HG02610 (cell line): Measurements from ENCODE around the gene DHCR7.

Experiments used
- ATAC-seq: cut with Tn5 transposase; IDR thresholded peaks from one replicate; pipeline ENCODE4 v1.9.1; 2021; ENCODE audit warnings: mild to moderate bottlenecking, moderate library complexity; ENCODE audit not compliant: unreplicated experiment

Gene DHCR7, protein sequence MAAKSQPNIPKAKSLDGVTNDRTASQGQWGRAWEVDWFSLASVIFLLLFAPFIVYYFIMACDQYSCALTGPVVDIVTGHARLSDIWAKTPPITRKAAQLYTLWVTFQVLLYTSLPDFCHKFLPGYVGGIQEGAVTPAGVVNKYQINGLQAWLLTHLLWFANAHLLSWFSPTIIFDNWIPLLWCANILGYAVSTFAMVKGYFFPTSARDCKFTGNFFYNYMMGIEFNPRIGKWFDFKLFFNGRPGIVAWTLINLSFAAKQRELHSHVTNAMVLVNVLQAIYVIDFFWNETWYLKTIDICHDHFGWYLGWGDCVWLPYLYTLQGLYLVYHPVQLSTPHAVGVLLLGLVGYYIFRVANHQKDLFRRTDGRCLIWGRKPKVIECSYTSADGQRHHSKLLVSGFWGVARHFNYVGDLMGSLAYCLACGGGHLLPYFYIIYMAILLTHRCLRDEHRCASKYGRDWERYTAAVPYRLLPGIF

DNA sequence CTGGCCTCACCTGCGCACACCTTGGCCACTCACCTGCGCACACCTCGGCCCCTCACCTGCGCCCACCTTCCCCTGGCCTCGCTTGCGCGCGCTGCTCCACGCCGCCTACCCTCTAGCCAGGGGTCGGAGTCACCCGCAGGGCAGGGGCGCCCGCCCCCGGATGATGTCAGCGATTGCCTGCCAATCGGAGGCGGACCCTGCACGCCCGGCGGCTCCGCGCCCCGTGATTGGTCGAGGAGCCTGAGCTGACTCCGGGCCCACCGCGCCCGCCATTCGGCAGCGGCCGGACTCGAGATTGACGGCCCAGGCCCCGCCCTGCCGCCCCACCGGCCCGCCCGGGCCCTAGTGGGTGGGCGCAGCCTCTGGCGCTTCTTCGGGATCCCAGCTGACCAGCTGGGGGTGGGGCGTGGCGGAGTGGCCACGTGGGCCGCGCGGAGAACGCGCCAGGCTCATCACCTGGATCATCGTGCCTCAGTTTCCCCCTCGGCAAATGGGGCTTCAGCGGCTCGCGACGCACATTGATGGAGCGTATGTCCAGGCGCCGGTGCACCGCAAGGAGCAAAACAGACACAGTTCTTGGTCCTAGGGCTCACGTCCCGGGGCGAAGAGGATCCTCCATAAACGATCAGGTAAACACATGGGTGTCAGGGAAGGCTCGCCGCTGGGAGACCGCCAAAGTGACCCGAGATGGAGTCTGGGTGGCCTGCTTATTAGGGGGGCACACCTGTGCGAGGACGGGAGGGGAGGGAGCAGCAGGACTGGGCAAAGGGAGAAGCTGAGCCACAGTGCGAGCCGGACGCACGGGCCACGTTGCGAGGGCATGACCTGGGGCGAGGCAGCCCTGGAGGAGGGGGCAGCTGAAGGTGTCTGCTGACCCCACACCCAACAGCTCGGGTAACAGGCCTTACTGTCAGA lies at the start of gene DHCR7:
DHCR7 (minus strand) TSS at position 137 of the 915 bp plus-strand sequence. CDS start 3,441 bp downstream, outside the sequence.
- peak; percentile 81 for ATAC-seq

DNA sequence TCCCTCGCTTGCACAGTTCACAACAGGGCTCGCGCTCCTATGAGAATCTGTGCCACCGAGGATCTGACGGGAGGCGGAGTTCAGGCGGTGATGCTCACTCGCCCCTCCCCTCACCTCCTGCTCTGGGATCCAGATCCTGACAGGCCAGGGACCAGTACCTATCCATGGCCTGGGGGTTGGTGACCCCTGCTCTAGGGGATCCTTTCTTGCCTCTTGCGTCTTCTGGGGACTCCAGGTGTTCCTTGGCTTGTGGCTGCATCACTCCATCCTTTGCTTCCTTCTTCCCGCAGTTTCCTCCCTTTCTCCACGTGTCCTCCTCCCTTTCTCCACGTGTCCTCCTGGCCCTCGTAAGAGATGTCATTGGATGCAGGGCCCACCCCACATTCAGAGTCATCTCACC lies 48.2 kb upstream of the DHCR7 start:
- ATAC-seq, result no peak

DNA sequence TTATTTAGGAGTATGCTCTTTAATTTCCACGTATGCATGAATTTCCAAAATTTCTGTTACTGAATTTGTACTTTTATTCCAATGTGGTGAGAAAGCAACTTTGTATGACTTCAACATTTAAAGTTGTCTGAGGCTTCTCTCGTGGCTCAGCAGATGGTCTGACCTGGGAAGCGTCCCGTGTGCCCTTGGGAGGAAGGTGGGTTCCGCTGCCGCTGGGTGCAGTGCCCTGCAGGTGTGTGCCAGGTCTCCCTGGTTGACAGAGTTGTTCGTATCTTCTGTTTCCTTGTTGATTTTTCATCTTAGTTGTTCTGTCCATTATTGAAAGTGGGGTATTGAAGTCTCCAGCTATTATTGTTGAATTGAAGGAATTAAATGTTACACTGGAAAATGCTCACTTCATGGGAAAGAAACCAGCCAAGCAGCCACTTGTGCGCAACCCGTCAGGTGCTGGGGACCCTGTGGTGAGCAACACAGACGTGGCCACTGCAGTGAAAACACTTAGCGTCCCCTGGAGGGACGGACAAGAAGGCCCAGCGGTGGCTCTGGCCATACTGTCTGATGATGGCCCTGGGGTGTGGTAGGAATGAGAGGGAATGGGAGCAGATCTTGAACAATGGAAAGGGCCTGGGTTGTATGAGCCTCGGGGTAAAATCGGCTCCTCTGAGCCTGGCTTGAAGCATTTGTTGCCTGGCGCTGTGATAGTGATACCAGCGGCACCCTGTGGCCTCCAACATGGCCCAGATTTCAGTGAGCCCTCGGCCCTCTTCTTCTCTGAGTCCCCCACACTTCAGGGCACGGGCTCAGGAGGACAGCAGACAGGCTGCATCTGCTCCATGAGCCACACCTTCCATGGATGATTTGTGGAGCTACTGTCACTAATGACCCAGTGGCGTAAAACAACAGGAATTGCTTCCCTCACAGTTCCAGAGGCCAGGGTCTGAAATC lies 47.4 kb upstream of the DHCR7 start:
- ATAC-seq, result no peak

DNA sequence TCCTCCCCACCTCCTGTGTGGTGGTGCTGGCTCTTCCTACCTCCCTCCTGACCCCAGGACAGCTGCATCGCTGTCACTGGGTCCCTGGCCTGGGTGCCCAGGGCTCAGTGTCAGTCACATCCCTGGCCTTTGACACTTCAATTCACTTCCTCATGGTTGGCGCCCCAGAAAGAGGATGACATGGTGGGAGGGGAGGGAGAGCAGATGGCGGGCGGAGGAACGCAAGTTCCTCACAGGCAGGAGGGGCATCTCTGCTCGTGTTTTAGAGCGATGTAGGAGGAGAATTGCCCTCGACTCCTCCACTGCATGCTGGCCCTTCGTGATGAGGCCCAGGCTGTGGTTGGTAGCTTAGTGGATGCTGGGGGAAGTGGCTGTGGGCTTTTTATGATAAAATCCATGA lies 43.7 kb upstream of the DHCR7 start:
- ATAC-seq, result no peak

DNA sequence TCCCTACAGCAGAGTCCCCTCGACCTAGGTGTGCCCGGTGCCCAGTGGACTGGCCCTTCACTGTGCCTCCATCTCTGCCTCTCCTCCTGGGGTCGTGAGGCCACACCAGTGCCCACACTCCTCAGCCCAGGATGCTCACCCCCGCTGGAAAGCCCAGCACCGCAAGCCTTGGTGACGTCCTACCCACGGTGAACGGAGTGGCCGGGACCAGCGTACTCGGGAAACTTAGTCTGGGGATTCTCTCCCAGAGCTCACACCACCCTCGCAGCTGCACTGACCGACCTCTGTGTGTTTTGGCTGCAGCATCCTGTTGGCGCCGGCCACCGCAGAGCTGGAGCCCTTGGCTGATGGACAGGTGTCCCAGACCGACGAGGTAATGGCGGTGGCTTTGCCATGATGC lies 43.3 kb upstream of the DHCR7 start:
- ATAC-seq, result no peak

DNA sequence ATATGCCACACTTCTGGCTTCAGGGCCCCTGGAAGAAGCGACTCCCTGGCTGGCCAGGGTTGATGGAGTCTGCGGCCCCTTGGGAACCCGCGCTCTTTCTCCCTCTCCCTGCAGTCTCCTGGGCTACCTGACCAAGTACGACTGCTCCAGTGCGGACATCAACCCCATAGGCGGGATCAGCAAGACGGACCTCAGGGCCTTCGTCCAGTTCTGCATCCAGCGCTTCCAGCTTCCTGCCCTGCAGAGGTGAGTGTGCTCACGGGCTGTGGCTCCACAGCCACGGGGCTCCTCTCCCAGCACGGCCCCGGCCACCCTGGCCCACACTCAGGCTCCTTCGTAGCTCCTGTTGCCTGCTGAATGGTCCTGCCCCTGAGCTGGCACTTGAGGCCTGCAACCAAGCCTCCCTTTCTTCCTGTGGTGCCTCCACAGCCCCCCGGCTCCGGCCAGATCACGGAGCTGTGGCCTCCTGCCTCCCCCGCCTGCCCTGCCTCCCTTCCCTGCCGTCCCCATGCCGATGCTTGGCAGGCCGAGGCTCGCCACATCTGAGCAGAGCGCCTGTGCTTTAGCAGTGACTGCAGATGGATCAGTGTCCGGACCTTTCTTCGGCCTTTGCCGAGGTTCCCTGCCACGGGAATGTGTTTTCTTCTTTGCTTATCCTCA lies 42.7 kb upstream of the DHCR7 start:
- ATAC-seq, result no peak

DNA sequence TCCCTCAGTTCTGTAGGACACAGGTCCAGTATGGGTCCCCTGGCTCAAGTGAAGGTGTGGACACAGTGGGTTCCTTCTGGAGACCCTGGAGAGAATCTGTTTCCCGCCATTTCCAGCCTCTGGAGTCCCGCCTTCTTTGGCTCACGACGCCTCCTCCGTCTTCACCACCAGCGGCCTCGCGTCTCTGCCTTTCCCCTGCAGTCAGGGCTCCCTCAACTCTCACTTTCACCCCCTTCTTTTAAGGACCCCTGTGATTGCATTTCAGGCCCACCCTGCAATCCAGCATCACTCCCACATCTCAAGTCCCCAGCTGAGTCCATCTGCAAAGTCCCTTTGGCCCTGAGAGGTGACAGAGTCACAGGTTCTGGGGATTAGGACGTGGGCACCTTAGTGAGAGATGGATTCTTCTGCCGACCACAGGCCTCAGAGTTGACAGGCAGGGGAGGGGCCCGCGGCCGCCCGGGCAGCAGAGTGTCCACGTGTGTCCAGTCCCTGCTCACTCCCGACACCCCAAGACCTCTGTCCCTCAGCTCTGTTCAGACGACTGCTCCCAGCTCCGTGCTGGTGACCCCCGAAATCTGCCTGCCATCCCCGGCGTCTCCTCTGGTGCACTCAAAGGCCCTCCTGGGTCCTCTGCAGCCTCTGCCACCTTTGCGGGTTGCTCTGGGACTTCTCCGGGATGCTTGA lies 42.0 kb upstream of the DHCR7 start:
- ATAC-seq, result no peak

DNA sequence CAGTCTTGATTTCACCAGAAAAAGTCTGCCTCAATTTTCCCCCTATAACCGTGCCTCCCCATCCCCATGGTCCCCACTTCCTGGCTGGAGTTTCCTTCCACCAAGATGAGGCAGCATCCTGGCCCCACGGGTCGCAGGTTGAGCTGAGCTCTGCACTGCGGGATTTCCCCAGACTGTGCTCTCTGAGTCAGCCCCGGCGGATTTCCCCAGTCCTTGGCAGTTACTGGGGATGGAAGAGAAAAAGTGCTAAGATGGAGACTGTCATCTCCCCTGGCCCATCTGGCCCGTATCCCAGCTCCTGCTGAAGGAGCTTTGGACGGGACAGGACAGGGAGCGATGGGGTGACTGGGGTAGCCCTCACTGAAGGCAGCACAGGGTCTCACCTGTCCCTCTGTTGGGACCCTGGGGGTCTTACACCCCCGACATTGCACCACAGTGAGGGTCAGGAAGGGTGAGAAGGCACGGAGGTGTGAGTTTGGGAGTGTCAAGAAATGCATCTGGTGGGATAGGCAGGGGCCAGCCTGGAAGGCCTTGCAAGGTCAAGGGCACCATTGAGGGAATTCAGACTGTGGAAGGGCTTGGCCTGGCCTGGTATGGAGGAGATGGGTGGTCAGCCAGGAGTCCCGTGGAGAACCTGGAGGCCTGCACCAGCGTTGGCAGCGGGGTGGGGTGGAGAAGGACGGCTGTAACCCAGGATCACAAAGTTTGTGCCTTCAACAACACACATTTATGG lies 41.3 kb upstream of the DHCR7 start:
- ATAC-seq, result peak; percentile 73

DNA sequence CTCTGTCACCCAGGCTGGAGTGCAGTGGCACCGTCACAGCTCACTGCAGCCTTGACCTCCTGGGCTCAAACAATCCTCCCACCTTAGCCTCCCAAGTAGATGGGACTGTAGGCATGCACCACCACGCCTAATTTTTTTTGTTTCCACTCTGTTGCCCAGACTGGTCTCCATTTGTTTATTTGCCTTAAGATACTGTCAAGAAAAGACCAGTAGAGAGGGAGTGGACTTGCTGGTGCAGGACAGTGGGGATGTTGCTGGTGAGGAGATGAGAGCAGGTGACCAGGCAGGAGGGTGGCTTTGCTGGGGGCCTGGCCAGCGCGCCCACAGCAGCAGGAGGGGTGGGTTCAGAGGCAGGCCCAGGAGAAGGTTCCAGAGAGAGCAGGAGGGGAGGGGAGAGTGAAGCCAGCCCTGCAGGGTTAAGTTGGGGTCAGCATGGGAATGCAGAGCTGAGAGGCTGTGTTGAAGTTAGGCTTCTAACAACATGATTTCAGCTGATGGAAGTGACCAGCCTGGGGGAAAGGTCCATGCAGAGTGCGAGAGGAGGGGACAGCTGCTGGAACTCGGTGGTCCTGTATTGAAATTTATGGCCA lies 40.6 kb upstream of the DHCR7 start:
- ATAC-seq, result no peak

DNA sequence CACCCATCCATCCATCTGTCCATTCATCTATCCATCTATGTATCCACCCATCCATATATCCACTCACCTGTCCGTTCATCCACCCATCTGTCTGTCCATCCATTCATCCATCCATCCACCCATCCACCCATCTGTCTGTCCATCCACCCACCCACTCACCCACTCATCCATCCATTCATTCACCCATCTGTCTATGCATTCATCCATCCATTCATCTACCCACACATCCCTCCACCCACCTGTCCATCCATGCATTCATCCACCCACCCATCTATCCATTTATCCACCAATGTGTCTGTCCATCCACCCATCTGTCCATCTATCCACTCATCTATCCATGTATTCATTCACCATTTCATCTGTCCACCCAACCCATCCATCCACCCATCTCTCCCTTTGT lies 38.1 kb upstream of the DHCR7 start:
- no peak for ATAC-seq

DNA sequence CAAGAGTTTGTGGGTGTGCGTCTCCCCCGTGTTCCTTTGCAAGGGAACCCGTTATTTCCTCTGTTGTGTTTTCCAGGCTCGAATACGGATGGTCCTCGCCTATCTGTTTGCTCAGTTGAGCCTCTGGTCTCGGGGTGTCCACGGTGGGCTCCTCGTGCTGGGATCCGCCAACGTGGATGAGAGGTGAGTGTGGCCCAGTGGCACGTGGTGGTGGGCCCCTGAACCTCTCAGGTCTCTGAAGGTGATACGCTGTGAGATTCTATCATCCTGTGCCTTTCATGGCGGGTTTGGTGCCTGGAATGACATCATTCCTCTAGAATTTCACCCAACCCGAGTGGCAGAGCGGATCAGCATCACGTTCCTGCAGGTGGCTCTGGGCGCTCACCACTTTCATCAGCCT lies 37.3 kb upstream of the DHCR7 start:
- ATAC-seq, result no peak

DNA sequence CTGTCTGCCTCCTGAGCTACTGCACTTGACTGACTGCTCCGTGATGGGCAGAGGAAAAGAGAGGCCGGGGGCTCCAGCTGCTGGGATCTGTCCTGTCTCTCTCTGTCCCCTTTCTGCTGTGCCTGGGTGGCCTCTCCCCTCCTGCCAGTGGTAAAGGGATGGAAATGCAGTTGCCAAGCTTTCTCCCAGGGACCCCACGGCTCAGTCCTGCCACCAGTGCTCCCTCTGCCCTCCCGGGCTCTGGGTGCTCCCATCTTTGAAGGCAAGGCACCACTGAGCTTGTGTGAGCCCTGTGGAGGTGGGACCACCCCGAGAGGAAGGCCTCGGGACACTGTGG lies 36.8 kb upstream of the DHCR7 start:
- no peak for ATAC-seq

DNA sequence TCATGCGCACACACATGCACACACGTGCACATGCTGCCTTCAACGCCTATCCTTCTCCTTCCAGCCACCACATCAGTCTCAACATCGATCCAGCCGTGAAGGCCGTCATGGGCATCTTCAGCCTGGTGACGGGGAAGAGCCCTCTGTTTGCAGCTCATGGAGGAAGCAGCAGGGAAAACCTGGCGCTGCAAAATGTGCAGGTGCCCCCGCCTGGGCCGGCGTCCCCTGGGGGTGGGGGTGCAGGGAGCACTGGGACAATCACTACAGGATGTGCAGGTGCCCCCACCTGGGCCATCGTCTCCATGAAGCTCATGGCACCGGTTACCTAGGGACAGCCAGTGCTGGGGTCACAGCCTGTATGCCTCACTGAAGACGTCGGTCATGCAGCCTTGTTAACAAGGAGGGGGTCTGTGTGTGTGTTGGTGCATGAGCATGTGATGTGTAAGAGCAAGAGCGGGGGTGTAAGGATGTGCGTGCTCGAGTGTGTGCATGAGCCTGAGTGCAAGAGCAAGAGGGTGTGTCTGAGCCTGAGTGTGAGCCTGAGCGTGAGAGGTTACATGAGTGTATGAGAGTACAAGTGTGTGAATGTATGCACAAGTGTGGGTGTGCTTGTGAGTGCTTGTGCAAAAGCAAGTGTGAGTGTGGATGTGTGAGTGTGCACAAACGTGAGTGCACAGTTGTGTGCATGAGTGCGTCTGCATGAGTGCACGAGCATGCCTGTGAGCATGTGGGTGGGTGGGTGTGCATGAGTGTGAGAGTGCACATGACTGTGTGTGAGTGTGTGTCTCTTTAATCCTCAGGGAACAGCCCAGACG lies 36.3 kb upstream of the DHCR7 start:
- no peak for ATAC-seq

DNA sequence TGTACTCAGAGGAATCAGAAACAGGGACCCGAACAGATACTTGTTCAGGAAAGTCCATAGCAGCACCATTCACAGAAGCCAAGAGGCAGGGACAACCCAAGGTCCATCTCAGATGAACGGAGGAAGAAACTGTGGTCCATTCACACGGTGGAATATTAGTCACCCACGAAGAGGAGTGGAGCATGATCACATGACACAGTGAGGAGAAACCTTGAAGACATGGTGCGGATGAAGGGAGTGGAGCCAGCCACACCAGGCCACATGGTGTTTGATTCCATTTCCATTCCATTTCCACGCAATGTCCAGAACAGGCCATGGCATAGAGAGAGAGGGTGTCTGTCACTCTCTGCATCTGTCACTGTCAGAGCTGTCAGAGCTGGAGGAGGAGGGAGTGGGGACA lies 35.5 kb upstream of the DHCR7 start:
- no peak for ATAC-seq

DNA sequence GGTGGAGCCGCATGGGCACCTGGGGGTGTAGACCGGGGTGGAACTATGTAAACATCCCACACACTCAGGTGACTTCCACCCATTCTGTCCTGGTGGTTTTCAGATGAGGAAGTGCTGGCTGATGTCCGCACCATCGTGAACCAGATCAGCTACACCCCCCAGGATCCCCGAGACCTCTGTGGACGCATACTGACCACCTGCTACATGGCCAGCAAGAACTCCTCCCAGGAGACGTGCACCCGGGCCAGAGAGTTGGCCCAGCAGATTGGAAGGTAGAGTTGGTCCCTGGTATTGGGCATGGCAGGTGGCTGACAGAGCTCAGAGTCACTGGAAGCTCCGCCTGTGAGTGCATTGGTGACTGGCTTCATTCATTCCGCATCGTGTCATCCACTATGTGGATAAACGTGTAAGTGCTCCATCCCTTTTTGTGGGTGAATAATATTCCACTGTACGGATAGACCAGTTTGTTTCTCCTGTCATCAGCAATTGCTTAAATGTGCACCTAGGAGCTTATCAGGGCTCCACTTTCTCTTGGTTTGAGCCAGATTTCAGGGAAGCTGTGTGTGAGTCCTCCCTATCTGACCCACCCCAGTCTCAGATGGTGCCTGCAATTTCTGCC lies 34.7 kb upstream of the DHCR7 start:
- ATAC-seq, result no peak

DNA sequence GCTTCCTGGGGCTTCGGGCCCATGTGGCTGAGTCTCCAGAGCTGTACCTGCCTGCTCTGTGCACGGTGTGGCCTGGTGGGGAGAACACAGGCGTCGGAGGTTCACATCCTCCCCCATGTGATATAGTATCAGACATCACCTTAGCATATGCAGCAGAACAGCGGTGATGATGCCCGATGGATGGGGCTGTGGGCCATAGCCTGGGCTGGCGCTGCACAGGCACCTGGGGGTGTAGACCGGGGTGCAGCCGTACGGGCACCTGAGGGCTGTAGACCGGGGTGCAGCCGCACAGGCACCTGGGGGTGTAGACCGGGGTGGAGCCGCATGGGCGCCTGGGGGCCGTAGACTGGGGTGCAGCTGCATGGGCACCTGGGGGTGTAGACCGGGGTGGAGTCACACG lies 34.0 kb upstream of the DHCR7 start:
- ATAC-seq, result no peak
